Stimulated activated CD4-positive, alpha-beta T cell treated with anti-CD3 and anti-CD28 coated beads, TNF-alpha, amount 100 ng/mL, for 4 hours (primary cell): ENCODE results near the gene CCM2.

Experiments
- DNase-seq, 3 experiments: peaks; one replicate each; pipeline ENCODE4 v3.0.0-alpha.2; 2020; ENCODE audit warnings: low read depth in 3 of 3

CCM2 gene

DNA sequence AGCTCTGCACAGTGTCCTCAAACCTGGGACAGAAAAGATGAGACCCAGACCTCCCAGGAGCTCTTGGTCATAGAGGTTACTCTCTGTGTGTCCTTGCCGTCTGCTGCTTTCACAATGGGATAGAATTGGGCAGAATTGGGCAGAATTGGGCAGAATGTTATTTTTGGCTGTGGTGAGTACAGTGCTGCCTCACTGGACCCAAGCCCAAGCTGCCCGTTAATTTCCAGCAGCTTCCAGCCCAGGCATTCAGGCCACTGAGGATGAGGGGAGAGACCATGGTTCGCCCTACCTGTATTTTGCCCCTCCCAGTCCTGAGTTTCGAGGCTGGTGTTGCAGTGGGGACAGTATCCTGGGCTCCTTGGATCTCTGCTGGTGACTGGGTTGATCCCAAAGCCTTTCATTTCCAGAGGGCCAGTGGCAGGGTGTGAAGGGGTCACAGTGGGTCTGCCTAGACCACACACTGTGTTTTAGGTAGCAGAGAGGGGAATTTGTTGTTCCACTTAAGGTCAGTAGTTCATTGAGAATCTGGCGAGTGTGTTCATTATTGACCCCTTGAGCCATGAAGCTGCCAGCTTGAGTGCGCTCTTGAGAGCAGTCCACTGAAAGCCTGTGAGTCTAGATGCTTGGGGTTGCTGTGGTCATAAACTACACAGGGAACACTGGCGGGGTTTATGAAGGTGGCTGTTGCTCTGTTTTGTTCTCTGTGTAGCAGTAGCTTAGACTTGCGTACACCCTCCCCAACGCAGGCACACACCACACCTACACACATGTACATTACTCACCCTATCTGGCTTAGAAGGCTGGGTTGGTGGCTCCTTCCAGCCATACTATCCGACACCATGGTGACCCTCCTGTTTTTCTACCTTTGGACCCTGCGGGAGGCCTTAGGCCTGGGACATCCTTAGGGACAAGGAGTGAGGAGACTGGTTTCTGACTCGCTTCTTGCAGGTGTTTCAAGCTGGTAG lies 65.3 kb downstream of the CCM2 start:
- no peak for DNase-seq

DNA sequence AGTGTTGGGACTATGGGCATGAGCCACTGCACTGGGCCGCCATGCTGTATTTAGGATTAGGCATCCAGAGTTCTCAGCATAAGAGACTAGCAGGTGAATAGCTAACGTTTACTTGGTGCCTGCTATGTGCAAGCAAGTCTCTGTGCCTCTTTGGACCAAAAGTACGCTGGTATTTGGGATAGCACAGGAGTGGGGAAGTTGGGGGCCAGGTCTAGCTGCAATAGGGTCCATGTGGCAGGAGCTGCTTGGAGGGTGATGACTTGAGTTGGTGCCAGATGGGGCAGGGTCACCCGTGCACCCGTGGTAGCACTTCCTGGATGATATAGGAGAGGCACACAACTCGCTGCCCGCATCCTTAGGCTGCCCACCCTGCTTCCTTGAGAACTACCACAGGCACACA lies 66.4 kb downstream of the CCM2 start:
- DNase-seq = no peak

DNA sequence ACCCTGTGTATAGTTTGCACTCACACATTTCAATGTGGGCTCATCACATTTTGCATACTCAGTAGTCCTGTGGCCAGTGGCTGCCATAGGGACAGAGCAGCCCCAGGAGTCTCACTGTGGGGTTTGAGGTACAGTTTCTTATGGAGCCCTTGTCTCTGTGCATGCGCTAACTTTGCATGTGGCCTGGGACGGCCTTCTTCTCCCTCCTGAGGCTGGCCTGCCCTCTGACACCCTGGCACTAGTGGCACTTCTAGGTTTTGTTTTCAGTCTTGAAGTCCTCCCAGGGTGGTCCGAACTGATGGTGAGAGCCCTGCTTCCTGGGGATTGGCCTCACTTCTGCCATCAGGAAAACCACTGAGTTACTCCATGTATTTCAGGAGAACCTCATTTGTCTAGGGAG lies 67.6 kb downstream of the CCM2 start:
- no peak for DNase-seq

DNA sequence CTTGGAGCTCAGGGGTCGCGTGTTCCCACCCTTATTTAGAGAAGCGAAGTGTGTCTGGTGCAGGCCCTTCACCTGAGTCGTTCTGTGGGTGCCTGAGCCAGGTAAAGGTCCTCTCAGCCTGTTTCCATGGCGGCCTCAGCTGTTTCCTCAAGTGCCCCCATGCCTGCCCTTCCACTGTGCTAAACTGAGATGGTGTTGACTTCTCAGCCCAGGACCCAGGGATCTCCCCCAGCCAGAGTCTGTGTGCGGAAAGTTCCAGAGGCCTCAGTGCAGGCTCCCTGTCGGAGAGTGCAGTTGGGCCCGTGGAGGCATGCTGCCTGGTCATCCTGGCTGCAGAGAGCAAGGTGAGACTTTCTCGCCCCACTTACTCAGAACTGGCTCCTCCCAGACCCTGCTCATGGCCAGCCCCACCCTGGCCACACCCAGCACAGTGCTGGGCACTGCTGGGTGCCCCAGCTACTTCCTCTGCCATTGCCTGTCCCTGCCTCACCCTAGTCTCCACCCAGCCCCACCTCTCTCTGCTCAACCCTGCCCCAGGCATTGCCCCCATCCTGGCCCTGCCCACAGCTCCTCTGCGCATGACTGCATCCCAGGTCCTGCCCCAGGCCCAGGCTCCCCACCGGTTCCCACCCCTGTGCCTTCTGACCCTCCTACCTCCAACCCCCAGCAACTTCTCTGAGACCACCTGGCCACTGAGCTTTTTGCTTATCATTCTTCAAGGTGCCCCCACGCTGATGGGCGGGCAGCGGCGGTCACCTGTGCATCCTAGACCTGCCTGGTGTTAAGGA lies 68.4 kb downstream of the CCM2 start:
- DNase-seq = no peak

DNA sequence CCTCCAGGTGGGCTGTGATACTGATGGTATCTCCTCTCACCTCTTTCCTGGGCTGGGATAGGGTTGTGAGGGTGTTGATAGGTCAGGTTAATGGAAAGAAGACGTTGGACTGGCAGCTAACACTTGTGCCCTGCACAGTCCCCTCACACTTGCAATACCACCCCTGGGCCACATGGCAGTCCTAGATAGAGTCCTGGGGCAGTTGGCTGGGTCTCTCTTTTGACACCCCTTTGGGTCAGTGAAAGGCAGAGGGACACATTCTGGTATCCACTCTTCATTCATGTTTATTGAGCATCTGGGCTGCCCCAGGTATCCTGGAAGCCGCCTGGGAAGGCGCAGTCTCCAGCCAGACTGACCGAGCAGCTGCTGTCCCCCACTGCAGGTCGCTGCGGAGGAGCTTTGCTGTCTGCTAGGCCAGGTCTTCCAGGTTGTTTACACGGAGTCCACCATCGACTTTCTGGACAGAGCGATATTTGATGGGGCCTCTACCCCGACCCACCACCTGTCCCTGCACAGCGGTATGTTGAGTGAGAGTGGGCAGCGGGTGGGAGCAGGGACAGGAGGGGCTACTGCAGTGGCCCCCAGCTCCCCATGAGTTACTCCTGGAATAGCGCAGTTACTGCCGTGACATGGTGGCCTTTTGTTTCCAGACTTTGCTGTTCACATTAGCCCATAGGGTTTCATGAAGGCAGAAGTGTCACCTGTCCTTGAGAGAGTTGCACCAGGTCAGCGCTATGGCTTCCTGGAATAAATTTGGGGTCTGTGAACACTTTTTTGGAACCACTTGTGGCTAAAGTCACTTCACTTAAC lies 69.6 kb downstream of the CCM2 start:
- DNase-seq = no peak

DNA sequence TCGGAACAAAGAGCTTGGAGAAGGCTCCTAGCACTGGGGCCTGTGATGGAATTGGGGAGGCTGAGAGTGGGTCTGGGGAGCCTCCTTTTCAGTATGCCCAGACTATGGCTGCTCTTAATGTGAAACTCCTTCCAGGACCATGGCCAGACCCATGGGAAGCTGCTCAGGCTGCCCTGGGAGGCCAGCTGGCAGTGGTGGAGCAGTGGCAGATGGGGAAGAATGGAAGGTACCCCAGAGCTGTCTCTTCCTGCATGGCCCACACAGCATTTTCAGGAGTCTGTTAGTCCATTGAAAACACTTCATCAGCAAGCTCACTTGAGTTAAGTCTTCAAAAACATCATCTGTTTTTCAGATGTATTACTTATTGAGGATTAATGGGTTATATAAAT lies 70.2 kb downstream of the CCM2 start:
- no peak for DNase-seq

DNA sequence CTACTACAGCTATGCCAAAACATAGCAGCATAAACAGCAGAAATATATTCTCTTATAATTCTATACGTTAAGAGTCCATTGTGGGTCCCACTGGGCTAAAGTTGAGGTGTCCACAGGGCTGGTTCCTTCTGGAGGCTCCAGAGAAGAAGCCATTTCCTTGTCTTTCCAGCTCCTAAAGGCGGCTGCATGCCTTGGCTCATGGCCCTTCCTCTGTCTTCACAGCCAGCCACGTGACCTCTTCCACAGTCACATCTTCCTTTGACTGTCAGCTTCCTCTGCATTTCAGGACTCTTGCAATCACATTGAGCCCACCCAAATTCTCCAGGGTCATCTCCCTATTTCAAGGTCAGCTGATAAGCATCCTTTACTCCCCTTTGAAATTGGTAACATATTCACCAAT lies 71.5 kb downstream of the CCM2 start:
- no peak for DNase-seq

DNA sequence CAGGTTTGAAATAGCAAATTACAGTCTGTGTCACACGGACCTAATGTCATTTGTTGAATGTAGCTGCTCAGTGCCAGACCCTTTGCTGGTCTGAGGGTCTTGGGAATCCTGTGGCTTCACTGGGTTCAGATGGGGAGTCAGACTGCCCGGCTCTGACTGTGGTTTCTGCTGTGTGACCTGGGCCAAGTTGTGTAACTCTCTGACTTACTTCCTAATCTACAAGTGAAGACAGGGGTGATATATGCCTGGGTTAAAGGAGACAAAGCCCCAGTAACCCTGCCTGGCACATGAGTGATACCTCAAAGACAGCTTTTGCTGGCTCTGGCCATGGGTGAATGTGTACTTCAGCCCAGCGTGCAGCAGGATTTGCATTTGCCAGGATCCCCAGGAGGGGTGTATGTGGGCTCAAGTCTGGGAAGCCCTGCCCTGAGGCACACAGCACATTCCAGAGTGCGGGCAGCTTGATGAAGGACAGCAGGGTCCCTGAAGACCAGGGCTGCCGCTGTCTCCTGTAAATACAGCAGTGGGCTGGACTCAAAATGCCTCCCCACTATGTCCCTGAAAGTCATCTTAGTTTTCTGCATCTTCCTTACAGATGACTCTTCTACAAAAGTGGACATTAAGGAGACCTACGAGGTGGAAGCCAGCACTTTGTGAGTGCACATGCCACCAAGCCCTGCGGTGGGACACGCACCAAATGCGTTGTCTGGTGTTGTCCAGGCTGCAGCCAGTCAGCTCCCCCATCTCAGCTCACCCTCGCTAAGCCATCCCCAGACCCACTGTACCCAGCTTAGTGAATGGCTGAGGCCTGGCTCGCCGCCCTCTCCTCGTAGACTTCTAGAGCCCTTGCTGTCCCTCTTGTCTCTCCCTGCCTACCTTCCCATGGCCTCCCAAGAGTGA lies 72.4 kb downstream of the CCM2 start:
- DNase-seq = no peak

DNA sequence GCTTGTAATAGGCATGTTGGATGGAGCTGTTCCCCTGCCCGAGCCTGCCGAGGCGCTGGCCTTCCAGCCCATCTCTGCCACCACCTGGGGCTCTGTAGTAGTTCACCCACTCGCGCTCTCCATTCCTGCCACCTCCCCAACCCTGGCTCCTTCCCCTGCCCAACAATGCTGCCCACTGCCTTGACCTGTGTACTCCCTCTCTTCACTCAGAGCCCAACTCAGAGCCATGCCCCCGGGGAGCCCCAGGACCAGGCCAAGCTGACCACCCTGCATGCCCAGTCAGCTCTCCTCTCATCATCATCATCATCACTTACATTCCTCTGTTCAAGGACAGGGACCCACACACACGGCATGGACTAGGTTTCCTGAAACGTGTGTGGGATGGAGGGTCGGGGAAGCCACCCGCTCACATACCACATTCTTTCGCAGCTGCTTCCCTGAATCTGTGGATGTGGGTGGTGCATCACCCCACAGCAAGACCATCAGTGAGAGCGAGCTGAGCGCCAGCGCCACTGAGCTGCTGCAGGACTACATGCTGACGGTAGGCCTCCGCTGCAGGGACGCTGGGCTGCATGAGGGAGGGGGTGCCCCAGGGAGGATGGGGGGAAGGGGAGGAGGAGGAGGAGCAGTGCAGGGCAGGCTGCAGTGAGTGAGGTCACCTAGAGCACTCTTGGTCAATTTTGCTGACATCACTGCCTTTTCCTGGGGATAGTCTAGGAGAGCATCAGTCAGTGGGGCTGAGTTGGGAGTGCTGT lies 73.2 kb downstream of the CCM2 start:
- DNase-seq = no peak

DNA sequence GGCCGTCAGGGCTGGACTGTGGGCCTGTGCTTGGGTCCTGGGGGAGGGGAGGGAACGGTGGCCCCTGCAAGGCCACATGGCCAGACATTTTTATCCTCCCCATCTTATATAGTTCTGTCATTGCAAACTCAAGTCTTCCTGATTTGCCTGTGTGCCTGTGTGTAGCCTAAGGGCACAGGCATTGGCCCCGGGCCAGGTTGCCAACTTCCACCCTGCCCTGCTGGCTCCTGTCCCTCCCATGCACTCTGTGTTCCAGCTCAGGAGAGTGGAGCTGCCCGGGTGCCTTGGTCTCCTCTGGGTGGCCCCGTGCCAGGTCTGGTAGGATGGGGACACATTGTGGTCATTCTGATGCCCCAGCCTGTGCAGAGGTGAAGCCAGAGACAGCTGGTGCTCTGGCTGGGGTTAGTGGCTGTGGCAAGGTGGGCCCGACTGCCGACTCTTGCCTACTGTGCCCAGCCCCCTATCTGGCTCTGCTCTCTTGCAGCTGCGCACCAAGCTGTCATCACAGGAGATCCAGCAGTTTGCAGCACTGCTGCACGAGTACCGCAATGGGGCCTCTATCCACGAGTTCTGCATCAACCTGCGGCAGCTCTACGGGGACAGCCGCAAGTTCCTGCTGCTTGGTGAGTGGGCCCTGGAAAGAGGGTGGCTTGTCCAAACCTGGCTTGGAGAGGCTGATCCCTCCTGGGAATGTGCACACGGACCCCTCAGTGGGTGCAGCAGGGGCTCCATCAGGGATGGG lies 74.0 kb downstream of the CCM2 start:
- DNase-seq = no peak

DNA sequence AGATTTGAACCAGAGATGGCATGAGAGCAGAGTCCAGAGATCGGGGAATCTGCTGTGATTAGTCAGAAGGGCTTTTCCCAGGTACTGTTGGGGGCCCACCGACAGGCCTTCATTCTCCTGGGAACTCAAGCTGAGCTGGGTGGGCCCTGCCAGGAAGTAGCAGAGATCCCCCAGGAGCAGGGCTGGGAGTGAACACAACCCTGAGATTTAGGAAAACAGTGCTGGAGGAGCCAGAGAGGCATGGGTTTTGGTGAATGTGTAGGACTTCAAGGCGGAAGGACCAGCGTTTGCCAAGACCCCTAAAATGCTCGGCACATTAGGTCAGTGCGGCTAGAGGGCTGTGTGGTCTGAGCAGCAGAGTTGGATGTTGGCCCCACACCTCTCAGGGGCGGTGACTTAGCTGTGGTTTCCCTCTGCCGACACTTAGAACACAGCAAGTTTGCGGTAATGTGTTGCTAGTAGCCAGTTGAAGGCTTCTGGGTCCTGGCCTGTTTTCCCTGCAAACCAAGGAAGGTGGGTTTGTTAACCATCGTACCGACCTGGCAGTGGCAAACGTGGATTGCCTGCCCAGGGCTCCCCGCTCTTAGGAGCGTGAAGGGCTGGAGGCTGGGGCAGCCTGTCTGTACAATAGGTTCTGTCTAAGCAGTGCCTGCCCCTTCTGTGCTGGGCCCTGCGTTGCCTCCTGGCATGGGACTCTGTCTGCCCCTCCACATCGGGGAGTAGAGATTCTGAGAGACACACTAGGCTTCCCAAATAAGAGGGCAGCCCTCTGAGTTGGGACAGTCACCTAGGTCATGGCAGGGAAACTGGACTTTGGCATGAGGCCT lies 74.7 kb downstream of the CCM2 start:
- DNase-seq = no peak

DNA sequence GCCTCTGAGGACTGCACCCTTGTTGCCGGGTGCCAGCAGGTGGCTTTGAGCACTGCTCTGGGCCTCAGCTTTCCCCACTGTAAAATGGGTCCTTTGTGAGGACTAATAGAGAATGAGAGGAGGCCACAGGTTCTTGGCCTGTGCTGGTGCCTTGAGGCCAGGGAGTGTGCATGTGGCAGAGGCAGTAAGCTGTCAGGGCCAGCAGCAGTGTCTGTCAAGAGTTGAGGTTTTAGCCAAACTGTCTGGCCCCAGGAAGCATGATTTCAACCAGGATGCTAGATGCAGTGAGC lies 75.3 kb downstream of the CCM2 start:
- no peak for DNase-seq

DNA sequence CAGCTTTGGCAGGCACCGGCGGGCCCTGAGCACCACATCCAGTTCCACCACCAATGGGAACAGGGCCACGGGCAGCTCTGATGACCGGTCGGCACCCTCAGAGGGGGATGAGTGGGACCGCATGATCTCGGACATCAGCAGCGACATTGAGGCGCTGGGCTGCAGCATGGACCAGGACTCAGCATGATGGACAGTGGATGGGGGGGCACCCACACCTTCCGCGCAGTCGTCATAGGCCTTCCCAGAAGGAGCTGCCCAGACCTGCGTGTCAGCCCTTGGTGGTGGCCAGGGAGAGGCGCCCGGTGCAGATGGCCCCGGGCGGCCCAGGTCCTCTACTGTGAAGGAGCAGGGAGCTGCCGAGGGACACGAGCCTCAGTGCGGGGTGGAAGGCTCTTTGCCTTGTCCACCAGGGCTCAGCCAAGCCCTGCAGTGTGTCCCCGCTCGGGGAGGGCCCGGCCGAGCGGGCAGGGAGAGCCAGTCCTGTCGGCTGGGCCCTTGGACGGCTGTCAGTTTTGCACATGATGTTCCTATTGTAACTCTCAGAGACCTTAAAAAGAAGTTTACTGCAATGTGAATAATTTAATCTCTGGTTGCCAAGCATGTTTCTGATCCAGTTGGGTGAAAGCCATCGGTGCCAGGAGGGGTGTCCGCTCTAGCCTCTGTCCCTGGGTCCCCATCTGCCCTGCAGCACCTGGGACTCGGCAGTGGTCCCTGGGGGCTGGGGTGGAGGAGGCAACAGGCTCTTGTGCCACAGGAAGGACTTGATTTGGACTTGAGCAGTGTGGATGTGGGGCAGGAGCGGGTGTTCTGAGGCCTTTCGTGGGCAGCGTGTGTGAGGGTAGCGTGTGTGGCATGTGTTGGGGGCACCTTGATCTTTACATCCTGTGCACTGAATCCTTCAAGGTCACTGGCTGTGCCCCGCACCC lies 76.1 kb downstream of the CCM2 start:
- no peak for DNase-seq

DNA sequence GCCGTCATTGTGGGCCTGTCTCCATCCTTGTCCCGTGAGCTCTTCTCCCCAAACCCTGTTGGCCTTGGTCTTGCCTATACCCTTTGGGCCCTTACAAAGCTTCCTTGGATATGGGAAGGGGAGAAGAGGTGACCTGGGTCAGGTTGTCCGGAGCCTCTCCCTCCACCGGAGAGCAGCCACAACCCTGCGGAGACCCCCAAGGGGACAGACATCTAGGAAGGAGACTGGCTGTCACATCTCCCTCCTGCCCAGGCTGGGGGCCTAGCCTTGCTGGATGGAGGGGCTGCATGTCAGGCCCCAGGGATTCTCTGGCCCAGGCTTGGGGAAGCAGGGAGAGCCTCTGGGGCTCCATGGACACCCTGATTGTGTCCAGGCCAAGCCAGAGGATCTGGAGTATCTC lies 76.9 kb downstream of the CCM2 start:
- DNase-seq = no peak

DNA sequence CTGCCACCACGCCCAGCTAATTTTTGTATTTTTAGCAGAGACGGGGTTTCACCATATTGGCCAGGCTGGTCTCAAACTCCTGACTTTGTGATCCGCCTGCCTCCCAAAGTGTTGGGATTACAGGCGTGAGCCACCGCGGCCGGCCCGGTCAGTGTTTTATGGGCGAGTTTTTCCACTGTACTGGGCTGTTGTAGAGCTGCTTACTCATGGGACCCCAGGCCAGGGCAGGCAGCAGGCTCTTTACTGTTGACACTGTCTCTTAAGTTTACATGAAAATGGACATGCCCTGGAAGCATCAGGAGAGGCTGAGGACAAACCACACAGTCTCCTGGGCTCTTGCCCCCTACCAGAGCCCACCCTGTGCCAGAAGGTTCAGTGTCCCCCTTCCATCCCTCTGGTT lies 77.6 kb downstream of the CCM2 start:
- DNase-seq = no peak

DNA sequence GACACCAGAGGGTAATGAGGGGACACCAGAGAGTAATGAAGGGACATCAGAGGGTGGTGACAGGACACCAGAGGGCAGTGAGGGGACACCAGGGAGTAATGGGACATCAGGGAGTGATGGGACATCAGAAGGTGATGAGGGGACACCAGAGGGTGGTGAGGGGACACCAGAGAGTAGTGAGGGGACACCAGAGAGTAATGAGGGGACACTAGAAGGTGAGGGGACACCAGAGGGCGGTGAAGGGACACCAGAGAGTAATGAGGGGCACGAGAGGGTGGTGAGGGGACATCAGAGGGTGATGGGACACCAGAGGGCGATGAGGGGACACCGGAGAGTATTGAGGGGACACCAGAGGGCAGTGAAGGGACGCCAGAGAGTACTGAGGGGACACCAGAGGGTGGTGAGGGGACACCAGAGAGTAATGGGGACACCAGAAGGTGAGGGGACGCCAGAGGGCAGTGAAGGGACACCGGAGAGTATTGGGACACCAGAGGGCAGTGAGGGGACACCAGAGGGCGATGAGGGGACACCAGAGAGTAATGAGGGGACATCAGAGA lies 78.2 kb downstream of the CCM2 start:
- no peak for DNase-seq

DNA sequence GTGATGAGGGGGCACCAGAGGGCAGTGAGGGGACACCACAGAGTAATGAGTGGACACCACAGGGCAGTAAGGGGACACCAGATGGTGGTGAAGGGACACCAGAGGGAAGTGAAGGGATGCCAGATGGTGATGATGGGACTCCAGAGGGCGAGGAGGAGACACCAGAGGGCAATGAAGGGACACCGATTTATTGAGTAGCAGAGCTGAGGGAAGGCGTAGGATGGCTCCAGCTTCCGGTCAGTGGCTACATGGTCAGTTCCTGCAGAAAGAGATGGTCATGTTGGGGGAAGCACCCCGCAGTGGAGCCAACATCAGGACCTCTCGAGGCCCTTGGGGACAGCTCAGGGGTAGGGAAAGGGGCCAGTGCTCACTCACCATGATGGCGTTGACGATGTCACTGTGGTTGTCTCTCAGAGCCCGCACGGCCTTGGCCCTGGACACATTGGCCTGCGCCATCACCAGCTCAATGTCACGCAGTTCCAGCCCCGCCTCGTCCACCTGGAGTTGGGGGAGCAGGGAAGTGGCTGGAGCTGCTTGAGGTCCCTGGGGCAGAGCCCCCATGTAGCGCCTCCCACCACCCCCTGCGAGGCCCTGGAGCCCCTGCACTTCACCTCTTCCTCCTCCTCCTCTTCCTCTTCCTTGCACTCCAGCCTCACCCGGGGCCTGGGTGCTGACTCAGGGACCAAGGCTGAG lies 80.4 kb downstream of the CCM2 start:
- DNase-seq = no peak
